NB4 (cell line): ENCODE data around the gene MORC2.

Experiments
- DNase-seq: peaks from one replicate; pipeline ENCODE4 v3.0.0; 2010; ENCODE audit warnings: low read depth
- H3K4me3 ChIP-seq: one replicate; pipeline ENCODE4 v1.5.1; 2011; ENCODE audit warnings: mild to moderate bottlenecking, low read depth, low read length, moderate library complexity
- MYC ChIP-seq: IDR thresholded peaks from 2 replicates; pipeline ENCODE4 v1.6.1; 2011; ENCODE audit warnings: low read depth, low read length
- POLR2A ChIP-seq: IDR thresholded peaks from 2 replicates; pipeline ENCODE4 v1.6.1; 2011; ENCODE audit warnings: mild to moderate bottlenecking; ENCODE audit not compliant: insufficient read length; ENCODE audit errors: extremely low read depth
- TF ChIP-seq, protein P1 (sequence below): IDR thresholded peaks from 2 replicates; pipeline ENCODE4 v1.6.1; 2011; ENCODE audit warnings: low read depth, low read length
- TF ChIP-seq, protein P2 (sequence below): IDR thresholded peaks from one replicate; pipeline ENCODE4 v1.5.1; 2012; ENCODE audit warnings: low read depth, low read length

The MORC2 gene

DNA sequence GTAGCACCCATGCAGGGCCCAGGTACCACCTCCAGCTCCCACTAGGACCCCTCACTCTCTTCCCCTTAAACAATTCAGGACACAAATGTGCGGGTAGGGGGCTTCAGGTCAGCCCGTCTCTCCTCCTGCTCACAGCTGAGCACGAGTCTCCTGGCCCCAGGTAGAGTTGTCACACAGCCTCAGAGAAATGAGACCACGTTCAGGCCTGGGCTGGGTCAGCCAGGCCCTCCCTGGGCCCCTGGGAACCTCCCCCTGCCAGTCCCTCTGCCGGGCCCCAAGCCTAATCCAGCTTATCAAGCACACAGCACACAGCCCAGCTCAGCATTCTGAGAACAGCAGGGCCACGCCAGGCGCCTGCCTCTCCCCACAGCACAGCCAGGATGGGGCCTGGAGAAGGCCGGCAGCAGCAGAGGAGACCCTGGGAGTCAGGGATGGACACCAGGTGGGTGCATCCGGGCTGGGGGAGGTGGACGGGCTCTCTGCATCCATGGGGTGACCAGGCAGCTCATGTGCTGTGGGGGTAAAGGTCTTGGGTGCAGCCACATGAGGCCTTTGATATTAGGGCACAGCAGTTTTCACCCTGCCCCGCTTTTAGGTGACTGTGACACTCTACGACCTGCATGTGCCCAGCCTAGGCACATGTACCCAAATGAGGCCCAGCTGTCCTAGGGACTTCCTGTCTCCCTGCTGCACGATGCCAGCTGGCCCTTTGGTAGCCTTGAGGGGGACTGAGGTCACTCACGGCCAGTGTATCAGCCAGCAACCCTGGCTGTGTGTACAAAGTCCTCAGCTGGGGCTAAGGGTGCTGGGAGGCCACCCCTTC, 87.0 kb downstream of the MORC2 start:
- H3K4me3 ChIP-seq, result no peak overlapping the region
- DNase-seq, result no peak
- TF ChIP-seq, protein P1, sequence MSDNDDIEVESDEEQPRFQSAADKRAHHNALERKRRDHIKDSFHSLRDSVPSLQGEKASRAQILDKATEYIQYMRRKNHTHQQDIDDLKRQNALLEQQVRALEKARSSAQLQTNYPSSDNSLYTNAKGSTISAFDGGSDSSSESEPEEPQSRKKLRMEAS, result no peak
- TF ChIP-seq, protein P2, sequence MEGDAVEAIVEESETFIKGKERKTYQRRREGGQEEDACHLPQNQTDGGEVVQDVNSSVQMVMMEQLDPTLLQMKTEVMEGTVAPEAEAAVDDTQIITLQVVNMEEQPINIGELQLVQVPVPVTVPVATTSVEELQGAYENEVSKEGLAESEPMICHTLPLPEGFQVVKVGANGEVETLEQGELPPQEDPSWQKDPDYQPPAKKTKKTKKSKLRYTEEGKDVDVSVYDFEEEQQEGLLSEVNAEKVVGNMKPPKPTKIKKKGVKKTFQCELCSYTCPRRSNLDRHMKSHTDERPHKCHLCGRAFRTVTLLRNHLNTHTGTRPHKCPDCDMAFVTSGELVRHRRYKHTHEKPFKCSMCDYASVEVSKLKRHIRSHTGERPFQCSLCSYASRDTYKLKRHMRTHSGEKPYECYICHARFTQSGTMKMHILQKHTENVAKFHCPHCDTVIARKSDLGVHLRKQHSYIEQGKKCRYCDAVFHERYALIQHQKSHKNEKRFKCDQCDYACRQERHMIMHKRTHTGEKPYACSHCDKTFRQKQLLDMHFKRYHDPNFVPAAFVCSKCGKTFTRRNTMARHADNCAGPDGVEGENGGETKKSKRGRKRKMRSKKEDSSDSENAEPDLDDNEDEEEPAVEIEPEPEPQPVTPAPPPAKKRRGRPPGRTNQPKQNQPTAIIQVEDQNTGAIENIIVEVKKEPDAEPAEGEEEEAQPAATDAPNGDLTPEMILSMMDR, result no peak
- TF ChIP-seq MYC, result no peak
- TF ChIP-seq POLR2A, result no peak

DNA sequence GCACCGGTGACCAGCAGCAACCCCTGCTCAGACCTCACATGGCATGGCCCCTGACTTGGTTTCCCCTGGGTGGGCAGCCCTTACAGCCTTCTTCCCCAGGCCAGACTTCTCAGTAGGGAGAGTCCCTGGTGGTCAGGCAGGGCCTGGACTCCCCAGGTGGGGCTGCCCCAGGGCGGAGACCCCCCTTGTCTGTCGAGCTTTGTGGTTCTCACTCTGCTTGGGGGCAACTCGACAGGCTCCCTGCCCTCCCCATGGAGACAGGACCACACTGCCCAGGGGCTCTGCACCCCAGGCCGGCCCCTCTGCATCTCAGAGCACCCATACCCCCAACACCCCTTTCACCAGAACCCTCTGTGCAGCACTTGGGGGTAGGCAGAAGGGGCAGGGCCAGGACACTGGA, 87.7 kb downstream of the MORC2 start:
- TF ChIP-seq MYC, result no peak
- TF ChIP-seq, protein P2, result no peak
- no peak for TF ChIP-seq POLR2A
- TF ChIP-seq, protein P1, result no peak
- H3K4me3 ChIP-seq, result no peak overlapping the region
- DNase-seq, result no peak

DNA sequence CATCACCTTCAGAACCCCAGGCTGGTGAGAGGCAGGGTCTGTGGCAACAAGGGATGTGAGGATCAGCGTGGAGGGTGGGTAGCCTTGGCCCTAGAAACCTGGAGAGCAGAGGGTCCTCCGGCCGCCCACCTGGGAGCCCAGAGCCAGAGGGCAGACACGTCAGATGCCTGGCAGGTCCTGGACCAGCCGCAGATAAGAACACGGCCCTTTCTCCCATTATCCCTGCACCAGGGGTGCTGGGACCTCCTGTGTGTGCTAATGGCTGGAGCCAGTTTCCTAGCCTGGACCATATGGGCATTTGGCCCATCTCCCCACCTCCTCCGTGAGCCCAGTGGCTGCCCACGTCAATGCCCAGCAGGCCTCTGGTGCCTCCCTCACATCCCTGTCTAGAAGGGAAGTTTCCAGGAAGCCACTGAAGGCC, 88.4 kb downstream of the MORC2 start:
- TF ChIP-seq POLR2A, result no peak
- no peak overlapping the region for H3K4me3 ChIP-seq
- no peak for DNase-seq

DNA sequence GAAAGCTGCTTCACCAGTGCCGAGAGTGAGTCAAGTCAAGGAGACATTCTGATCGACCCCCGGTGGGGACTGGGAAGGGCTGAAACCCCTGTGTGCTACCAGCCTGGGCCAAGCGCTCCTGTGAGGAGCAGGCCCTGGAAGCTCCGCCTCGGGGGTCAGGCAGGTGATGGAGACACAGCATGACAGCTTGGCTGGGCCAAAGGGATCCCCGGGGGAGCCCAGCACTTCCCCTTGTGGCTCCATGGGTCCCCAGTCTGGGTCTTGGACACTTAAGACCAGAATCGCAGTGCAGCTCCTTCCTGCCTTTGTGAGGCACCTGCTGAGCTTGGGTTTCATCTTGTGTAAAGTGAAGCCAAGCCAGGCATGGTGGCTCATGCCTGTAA, 89.2 kb downstream of the MORC2 start:
- no peak overlapping the region for H3K4me3 ChIP-seq
- peak; percentile 20 for DNase-seq
- TF ChIP-seq MYC, result no peak
- TF ChIP-seq, protein P2, result no peak
- TF ChIP-seq POLR2A, result no peak
- TF ChIP-seq, protein P1, result no peak

DNA sequence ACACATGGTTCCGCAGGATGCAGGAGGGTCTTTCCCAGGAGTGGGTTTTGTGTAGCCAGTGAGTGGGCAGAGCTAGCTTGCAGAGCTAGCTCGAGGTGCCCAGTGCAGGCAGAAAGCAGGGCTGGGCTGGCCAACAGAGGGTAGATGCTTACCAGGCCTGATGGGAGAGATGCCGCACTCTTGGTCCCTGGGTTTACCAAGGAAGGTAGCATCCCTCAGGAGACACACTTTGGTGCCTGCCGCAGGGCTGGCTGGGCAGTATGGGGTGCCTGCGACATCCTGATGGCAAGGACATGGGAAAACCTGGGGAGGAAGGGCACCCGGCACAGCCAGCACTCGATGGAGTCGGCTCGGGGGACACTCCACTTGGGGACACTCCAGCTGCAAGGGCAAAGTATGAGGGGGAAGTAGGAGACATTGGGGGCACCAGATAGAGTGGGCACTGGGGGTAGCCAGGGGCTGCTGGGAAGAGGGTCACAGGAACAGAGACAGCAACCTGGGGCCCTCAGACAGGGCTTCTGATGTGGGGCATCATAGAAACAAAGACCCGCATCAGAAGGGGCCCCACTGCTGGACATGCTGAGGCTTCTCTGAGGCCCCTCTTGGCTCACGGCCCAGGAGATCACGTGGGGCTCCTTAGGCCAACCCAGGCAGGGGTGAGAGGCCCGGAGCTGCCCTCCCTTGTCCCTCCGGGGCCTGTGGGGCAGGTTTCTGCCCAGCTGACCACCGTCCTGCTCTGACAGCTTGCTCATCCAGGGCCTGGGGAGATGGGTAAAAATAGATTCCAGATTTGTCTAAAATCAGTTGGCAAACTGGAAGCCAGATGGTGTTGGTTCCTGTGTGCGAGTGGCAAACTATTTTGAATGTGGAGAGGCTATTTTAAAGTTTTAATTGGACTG, 89.8 kb downstream of the MORC2 start:
- TF ChIP-seq, protein P2, result no peak
- TF ChIP-seq POLR2A, result no peak
- TF ChIP-seq, protein P1, result no peak
- no peak for DNase-seq
- H3K4me3 ChIP-seq, result no peak overlapping the region

GRCh38 chr22:30877662-30878515, 90.7 kb downstream of the MORC2 start:
- TF ChIP-seq MYC, result no peak
- no peak for TF ChIP-seq POLR2A
- TF ChIP-seq, protein P1, result no peak
- TF ChIP-seq, protein P2, result no peak
- no peak overlapping the region for H3K4me3 ChIP-seq
- no peak for DNase-seq
